IMR-90 (cell line): ENCODE data around the gene NSA2.

Source experiments
- BHLHE40 ChIP-seq: fragments of 150-350 bp; IDR thresholded peaks from 2 replicates; pipeline ENCODE4 v1.6.1; 2016; ENCODE audit warnings: mild to moderate bottlenecking, low read depth, low read length
- CEBPB ChIP-seq: IDR thresholded peaks from 2 replicates; pipeline ENCODE4 v1.6.1; 2012; ENCODE audit warnings: low read depth, low read length, improper control_type of control experiment
- CHD1 ChIP-seq: IDR thresholded peaks from 2 replicates; pipeline ENCODE4 v1.6.1; 2012; ENCODE audit warnings: low read depth, low read length, improper control_type of control experiment
- CTCF ChIP-seq: conservative IDR thresholded peaks from 2 replicates; pipeline ENCODE4 v1.5.1; 2012; ENCODE audit warnings: mild to moderate bottlenecking, low read depth, low read length, improper control_type of control experiment
- ELK1 ChIP-seq: fragments of 150-350 bp; IDR thresholded peaks from 2 replicates; pipeline ENCODE4 v1.6.1; 2016; ENCODE audit warnings: low read depth, mild to moderate bottlenecking, low read length, moderate library complexity, borderline replicate concordance
- MAFK ChIP-seq: IDR thresholded peaks from 2 replicates; pipeline ENCODE4 v1.6.1; 2012; ENCODE audit warnings: low read depth, low read length, improper control_type of control experiment
- MXI1 ChIP-seq: IDR thresholded peaks from 2 replicates; pipeline ENCODE4 v1.6.1; 2012; ENCODE audit warnings: low read depth, mild to moderate bottlenecking, low read length, moderate library complexity, borderline replicate concordance
- POLR2A ChIP-seq: IDR thresholded peaks from 2 replicates; pipeline ENCODE4 v1.6.1; 2012; ENCODE audit warnings: mild to moderate bottlenecking, low read depth, low read length
- RAD21 ChIP-seq: IDR thresholded peaks from 2 replicates; pipeline ENCODE4 v1.6.1; 2012; ENCODE audit warnings: low read length, improper control_type of control experiment
- RFX5 ChIP-seq: IDR thresholded peaks from 2 replicates; pipeline ENCODE4 v1.8.0; 2012; ENCODE audit warnings: low read depth, mild to moderate bottlenecking, low read length, moderate library complexity
- SMC3 ChIP-seq: fragments of 150-350 bp; IDR thresholded peaks from 2 replicates; pipeline ENCODE4 v1.6.1; 2016; ENCODE audit warnings: low read depth, mild to moderate bottlenecking, antibody characterized with exemption, low read length, moderate library complexity
- USF2 ChIP-seq: fragments of 150-350 bp; IDR thresholded peaks from 2 replicates; pipeline ENCODE4 v1.6.1; 2017; ENCODE audit warnings: mild to moderate bottlenecking, antibody characterized with exemption, low read length, low read depth

- TF ChIP-seq CTCF (no peak), POLR2A (no peak), BHLHE40 (no peak), RAD21 (no peak), MXI1 (no peak), SMC3 (no peak), CHD1 (no peak), USF2 (no peak), CEBPB (no peak), RFX5 (no peak), MAFK (no peak), ELK1 (no peak)
These were observed 44.8 kb upstream of the NSA2 start for GRCh38 chr5:74722271-74722670.
